H1 (cell line): Measurements from ENCODE around the gene OR10X1.

ENCODE experiments used
- CHD1 ChIP-seq: IDR thresholded peaks from 2 replicates; pipeline ENCODE4 v1.6.1; 2012; ENCODE audit warnings: low read depth, low read length, improper control_type of control experiment
- CTCF ChIP-seq, 3 experiments: IDR thresholded peaks; 1 replicate in 2 of 3; 2 replicates in 1 of 3; pipeline versions ENCODE4 v1.5.1 to v1.6.1; 2011; ENCODE audit warnings: low read length in 3 of 3, mild to moderate bottlenecking in 3 of 3, inconsistent platforms in 2 of 3, low read depth in 1 of 3, moderate library complexity in 1 of 3; ENCODE audit not compliant: insufficient read depth in 1 of 3; ENCODE audit errors: control extremely low read depth in 1 of 3
- EP300 ChIP-seq, 2 experiments: IDR thresholded peaks; 1 replicate in 1 of 2; 2 replicates in 1 of 2; pipeline ENCODE4 v1.6.1; 2011 to 2012; ENCODE audit warnings: low read depth in 2 of 2, low read length in 2 of 2, mild to moderate bottlenecking in 2 of 2, borderline replicate concordance in 1 of 2, inconsistent platforms in 1 of 2, moderate library complexity in 1 of 2
- JUND ChIP-seq: IDR thresholded peaks from 2 replicates; pipeline ENCODE4 v1.6.1; 2011; ENCODE audit warnings: mild to moderate bottlenecking, improper control_type of control experiment, low read length
- POLR2A ChIP-seq, 2 experiments: IDR thresholded peaks; 1 replicate in 1 of 2; 2 replicates in 1 of 2; pipeline ENCODE4 v1.6.1; 2011; ENCODE audit warnings: low read depth in 2 of 2, low read length in 2 of 2, mild to moderate bottlenecking in 2 of 2; ENCODE audit errors: control extremely low read depth in 1 of 2
- POLR2AphosphoS5 ChIP-seq: IDR thresholded peaks from 2 replicates; pipeline ENCODE4 v1.6.1; 2011; ENCODE audit warnings: low read depth, low read length
- RFX5 ChIP-seq: IDR thresholded peaks from 2 replicates; pipeline ENCODE4 v1.6.1; 2011; ENCODE audit warnings: low read depth, low read length, improper control_type of control experiment, borderline replicate concordance
- TAF1 ChIP-seq: IDR thresholded peaks from 2 replicates; pipeline ENCODE4 v1.6.1; 2011; ENCODE audit warnings: mild to moderate bottlenecking, low read depth, low read length
- TAF7 ChIP-seq: optimal IDR thresholded peaks from 2 replicates; pipeline ENCODE3; 2011; ENCODE audit warnings: low read depth, mild to moderate bottlenecking, inconsistent platforms, low read length, moderate library complexity, borderline replicate concordance
- USF2 ChIP-seq: IDR thresholded peaks from 2 replicates; pipeline ENCODE4 v1.6.1; 2011; ENCODE audit warnings: low read length, improper control_type of control experiment

GRCh38 chr1:158554352-158554751, 25.3 kb downstream of the OR10X1 start, which contains the start of gene OR6Y1:
- no peak for TF ChIP-seq CTCF (IDR thresholded peaks at IDR 0.05; ENCODE audit: control extremely low read depth in 1 of 3, insufficient read depth in 1 of 3, low read depth in 1 of 3, low read length in 3 of 3)
- no peak for TF ChIP-seq RFX5
- no peak for TF ChIP-seq TAF1
- no peak for TF ChIP-seq USF2
- no peak for TF ChIP-seq POLR2A (IDR thresholded peaks at IDR 0.05; ENCODE audit: control extremely low read depth in 1 of 2, low read depth in 2 of 2, low read length in 2 of 2)
- TF ChIP-seq POLR2AphosphoS5, result no peak
- TF ChIP-seq TAF7, result no peak
- TF ChIP-seq EP300 (IDR thresholded peaks at IDR 0.05; ENCODE audit: borderline replicate concordance in 1 of 2, low read depth in 2 of 2, low read length in 2 of 2), result no peak
- no peak for TF ChIP-seq CHD1
- TF ChIP-seq JUND, result no peak
